Upper lobe of left lung (tissue), 4 donors: ENCODE data around the gene ADAMTS13.

Experiments
- CTCF ChIP-seq, 6 experiments: fragments of 450-650 bp in 4 of 6; fragments of 200-600 bp in 2 of 6; sonication (generic) in 2 of 6; IDR thresholded peaks; one replicate each; pipeline ENCODE4 v1.5.1; 2016 to 2019; ENCODE audit warnings: antibody characterized with exemption in 6 of 6
- POLR2A ChIP-seq, 4 donors: fragments of 450-650 bp; IDR thresholded peaks; one replicate each; pipeline ENCODE4 v1.5.1; 2016 to 2017; ENCODE audit warnings: antibody characterized with exemption in 4 of 4, mild to moderate bottlenecking in 2 of 4
- POLR2AphosphoS5 ChIP-seq, 2 donors: sonication (generic); formaldehyde crosslinking; IDR thresholded peaks; one replicate each; pipeline ENCODE4 v1.5.1; 2017; ENCODE audit warnings: antibody characterized with exemption in 2 of 2

GRCh38 chr9:133472277-133472645 is 50.1 kb downstream of the ADAMTS13 start:
- TF ChIP-seq POLR2A (IDR thresholded peaks at IDR 0.05) (no peak), CTCF (IDR thresholded peaks at IDR 0.05) (no peak), POLR2AphosphoS5 (IDR thresholded peaks at IDR 0.05) (no peak)
